PFSK-1 (cell line): ENCODE results near the gene ILF3.

Experiments used
- FOXP2 ChIP-seq: optimal IDR thresholded peaks from 2 replicates; pipeline ENCODE3; 2011; ENCODE audit warnings: borderline replicate concordance, control low read depth, inconsistent platforms; ENCODE audit not compliant: insufficient read depth; ENCODE audit errors: extremely low read length, extremely low read depth
- POLR2AphosphoS5 ChIP-seq: IDR thresholded peaks from 2 replicates; pipeline ENCODE4 v1.6.1; 2012; ENCODE audit warnings: low read depth, mild to moderate bottlenecking, control low read depth, low read length, moderate library complexity
- REST ChIP-seq, 2 experiments: IDR thresholded peaks; 2 replicates each; pipeline versions ENCODE4 v1.6.1 to v1.8.0; 2011 to 2012; ENCODE audit warnings: low read depth in 2 of 2, low read length in 2 of 2, control low read depth in 1 of 2, inconsistent platforms in 1 of 2, mild to moderate bottlenecking in 1 of 2, moderate library complexity in 1 of 2; ENCODE audit not compliant: insufficient read depth in 1 of 2
- SIN3A ChIP-seq: IDR thresholded peaks from 2 replicates; pipeline ENCODE4 v1.6.1; 2012; ENCODE audit warnings: mild to moderate bottlenecking, low read length, moderate library complexity, borderline replicate concordance; ENCODE audit not compliant: insufficient read depth
- TAF1 ChIP-seq: IDR thresholded peaks from 2 replicates; pipeline ENCODE4 v1.6.1; 2012; ENCODE audit warnings: low read length, control low read depth, borderline replicate concordance; ENCODE audit not compliant: insufficient read depth

Gene ILF3

GRCh38 chr19:10682397-10683063, 28.4 kb downstream of the ILF3 start:
- TF ChIP-seq SIN3A (no peak), FOXP2 (no peak), REST (IDR thresholded peaks at IDR 0.05; ENCODE audit: insufficient read depth in 1 of 2, low read depth in 2 of 2, low read length in 2 of 2) (no peak), TAF1 (no peak), POLR2AphosphoS5 (no peak)

- TF ChIP-seq TAF1 (no peak), POLR2AphosphoS5 (no peak), FOXP2 (no peak), REST (IDR thresholded peaks at IDR 0.05; ENCODE audit: insufficient read depth in 1 of 2, low read depth in 2 of 2, low read length in 2 of 2) (no peak), SIN3A (no peak)
Measured at GRCh38 chr19:10683064-10683426, 28.9 kb downstream of the ILF3 start.

- TF ChIP-seq REST (IDR thresholded peaks at IDR 0.05; ENCODE audit: insufficient read depth in 1 of 2, low read depth in 2 of 2, low read length in 2 of 2) (no peak), POLR2AphosphoS5 (no peak), SIN3A (no peak), TAF1 (no peak), FOXP2 (no peak)
Measured at GRCh38 chr19:10683582-10683981, 29.4 kb downstream of the ILF3 start.

- TF ChIP-seq TAF1: no peak
- no peak for TF ChIP-seq SIN3A
- no peak for TF ChIP-seq REST (IDR thresholded peaks at IDR 0.05; ENCODE audit: insufficient read depth in 1 of 2, low read depth in 2 of 2, low read length in 2 of 2)
- no peak for TF ChIP-seq FOXP2
- TF ChIP-seq POLR2AphosphoS5: no peak
Measured at GRCh38 chr19:10685210-10685609, 31.1 kb downstream of the ILF3 start.
